Panc1 (cell line): Measurements from ENCODE around the gene FCHSD2.

Experiments
- CTCF ChIP-seq: fragments of 450-650 bp; IDR thresholded peaks from 2 replicates; pipeline ENCODE4 v1.5.1; 2017; ENCODE audit warnings: mild to moderate bottlenecking
- REST ChIP-seq, 2 experiments: IDR thresholded peaks; 2 replicates each; pipeline ENCODE4 v1.6.1; 2011 to 2012; ENCODE audit warnings: low read depth in 2 of 2, control low read depth in 1 of 2, low read length in 1 of 2, mild to moderate bottlenecking in 1 of 2, moderate library complexity in 1 of 2; ENCODE audit not compliant: insufficient read depth in 1 of 2
- SIN3A ChIP-seq: IDR thresholded peaks from 2 replicates; pipeline ENCODE4 v1.6.1; 2012; ENCODE audit warnings: low read depth, mild to moderate bottlenecking, low read length, moderate library complexity, borderline replicate concordance; ENCODE audit not compliant: insufficient read depth

GRCh38 chr11:72856551-72857345 lies 285.4 kb downstream of the FCHSD2 start:
- TF ChIP-seq CTCF (no peak), REST (IDR thresholded peaks at IDR 0.05; ENCODE audit: insufficient read depth in 1 of 2, low read depth in 2 of 2, low read length in 1 of 2) (no peak), SIN3A (no peak)
